Stimulated activated CD8-positive, alpha-beta memory T cell treated with anti-CD3 and anti-CD28 coated beads, Interleukin-7, amount 100 ng/mL, for 48 hours (primary cell): ENCODE data around the gene GPR63.
"Not testable (repeated sequence)": the region's sequence is repeated elsewhere in the genome, so short reads cannot be mapped to it uniquely, and the experiment has no call there.

Experiments
- DNase-seq, 2 donors: peaks; one replicate each; pipeline ENCODE4 v3.0.0-alpha.2; 2020; ENCODE audit warnings: low read depth in 1 of 2; ENCODE audit errors: extremely low read depth in 1 of 2

GPR63 gene

DNA sequence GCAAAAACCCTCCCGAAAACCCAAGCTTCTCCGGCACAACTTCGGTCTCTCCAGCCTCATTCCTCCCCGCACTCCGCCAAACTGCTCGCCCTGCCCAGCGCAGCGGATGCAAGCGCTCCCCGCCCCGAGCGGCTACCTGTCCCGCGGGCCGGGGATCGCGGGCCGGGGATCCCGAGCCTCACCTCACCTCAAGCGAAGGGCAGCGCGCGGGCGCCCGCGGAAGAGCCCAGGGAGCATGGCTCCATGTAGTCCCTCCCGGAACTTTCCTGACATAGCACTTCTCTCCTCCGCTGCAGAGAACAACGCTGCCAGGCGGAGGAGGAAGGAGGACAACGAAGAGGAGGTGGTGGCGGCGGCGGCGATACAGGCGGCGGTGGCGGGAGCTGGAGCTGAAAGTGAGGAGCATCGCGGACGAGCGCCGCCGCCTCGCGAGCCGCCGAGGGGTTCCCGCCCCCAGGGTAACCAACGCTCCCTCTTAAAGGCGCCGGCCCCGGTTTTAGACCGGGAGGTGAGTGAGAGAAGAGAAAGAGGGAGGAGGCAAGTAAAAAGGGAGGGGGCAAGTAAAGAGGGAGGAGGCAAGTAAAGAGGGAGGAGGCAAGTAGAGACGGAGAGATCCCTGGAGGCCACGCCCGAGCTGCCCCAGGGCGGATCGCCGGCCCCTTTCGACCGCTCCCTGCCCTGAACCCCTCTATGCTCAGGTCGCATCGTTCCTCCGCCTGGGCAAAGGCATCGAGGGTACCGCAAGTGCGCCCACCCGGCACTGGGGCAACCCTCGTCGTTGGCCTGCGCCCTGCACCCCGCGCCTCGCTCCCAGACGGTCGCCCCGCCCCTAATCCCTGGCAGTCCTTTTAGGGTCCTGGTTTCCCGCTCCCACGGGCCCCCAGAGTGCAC lies at the start of gene GPR63:
Gene GPR63, minus strand, starts transcription at position 397 of the 891 bp plus-strand sequence. CDS start 37,746 bp downstream, outside the sequence.
- peak; percentile 44 to 53 for DNase-seq

GRCh38 chr6:96886519-96886918 lies 49.2 kb upstream of the GPR63 start:
- no peak for DNase-seq

DNA sequence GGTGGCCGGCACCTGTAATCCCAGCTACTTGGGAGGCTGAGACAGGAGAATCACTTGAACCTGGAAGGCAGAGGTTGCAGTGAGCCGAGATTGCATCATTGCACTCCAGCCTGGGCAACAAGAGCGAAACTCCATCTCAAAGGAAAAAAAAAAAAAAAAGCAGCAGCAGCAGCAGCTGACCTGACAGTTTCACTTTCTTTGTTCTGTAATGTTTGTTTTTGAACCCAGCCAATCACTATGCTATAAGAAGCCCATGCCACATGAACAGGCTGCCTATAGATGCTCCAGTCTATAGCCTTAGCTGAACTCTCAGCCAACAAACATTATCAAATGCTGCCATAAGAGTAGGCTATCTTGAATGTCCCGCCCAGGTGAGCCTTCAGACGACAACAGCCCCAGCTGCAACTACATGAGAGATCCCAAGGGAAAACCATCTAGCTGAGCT lies 47.9 kb upstream of the GPR63 start:
- DNase-seq: not testable (repeated sequence)

- no peak for DNase-seq
These were observed 40.9 kb upstream of the GPR63 start for GRCh38 chr6:96878143-96878542.

DNA sequence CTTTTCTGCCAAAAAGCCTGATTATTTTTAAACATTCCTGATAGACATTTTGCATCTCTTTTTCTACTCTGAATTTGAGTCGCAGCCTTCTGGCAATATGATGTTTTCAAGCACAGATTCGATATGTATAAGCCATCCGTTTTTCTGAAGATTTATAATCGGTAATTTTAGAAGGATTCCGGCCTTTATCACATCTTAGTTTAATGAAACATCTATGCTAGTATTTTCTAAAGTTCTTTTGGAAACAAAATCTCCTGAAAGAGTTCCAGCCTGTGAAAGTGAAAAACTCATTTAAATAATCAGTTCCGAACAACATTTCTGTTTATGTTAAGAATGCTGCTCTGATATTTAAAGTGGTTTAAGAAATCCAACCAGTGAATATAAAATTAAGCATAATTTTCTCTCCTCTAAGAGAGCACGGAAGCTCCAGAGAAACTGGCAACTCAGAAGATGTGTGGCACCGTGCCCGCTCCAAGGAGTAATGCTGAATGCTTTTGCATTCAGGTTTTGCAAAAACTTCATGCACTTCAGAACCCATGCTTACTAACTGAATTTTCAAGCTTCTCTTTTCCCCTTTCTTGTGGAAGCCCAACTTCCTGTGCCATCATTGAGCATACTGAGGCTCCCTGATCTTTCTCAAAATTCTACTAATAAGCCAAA lies 39.7 kb upstream of the GPR63 start:
- no peak for DNase-seq

DNA sequence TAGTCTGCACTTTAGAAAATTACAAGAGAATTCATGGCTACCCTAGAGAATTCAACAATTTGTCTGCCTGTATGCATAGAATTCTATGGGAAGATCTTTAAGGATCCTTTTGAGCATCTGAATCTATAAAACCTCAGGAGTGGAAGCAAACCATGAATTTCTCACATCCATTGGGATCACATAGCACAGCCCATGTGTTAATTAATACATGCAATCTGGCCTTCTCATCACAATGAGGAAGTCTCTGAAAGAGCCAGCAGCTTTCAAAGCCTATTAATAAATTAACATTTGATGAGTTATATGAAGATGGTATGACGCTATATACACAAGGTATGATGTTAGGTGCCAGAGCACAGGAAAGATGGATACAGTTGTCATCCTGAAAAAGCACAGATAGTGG lies 35.7 kb upstream of the GPR63 start:
- DNase-seq: no peak

GRCh38 chr6:96865055-96865405 lies 27.8 kb upstream of the GPR63 start:
- DNase-seq: no peak

GRCh38 chr6:96864216-96865054 lies 27.2 kb upstream of the GPR63 start:
- no peak for DNase-seq

GRCh38 chr6:96862560-96862959 lies 25.3 kb upstream of the GPR63 start:
- DNase-seq: no peak

- DNase-seq: no peak
These were observed 24.3 kb upstream of the GPR63 start for GRCh38 chr6:96861588-96861987.

DNA sequence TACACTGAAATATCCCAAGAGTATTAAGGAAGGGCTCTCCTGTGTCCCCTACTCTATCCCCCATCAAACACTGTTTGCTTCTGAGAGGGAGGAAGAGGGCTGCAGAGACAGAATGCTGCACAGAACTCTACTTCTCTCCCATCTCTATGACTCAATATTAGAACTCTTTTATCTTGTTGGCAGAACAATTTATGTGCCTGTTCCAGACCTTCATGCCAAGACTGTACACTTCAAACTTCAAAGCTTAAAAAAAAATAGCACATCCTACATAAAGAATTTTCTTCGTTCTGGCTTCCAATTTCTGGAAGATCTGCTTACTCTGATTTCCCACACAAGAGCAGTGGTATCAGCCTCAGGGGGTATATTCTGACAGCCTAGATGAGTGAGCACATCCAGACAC lies 19.6 kb upstream of the GPR63 start:
- no peak for DNase-seq

DNA sequence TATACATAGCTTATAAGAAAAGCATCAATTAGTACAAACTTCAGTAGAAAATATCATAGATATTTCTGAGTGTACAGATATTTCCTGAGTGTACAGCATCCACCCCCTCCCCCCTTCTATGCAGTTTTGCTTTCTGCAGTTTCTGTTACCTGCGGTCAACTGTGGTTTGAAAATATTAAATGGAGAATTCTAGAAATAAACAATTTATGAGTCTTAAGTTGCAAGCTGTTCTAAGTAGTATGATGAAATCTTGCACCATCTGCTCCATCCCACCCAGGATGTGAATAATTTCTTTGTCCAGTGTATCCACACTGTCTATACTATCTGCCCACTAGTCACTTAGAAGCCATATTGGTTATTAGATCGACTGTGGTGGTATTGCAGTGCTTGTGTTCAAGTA lies 15.8 kb upstream of the GPR63 start:
- no peak for DNase-seq

DNA sequence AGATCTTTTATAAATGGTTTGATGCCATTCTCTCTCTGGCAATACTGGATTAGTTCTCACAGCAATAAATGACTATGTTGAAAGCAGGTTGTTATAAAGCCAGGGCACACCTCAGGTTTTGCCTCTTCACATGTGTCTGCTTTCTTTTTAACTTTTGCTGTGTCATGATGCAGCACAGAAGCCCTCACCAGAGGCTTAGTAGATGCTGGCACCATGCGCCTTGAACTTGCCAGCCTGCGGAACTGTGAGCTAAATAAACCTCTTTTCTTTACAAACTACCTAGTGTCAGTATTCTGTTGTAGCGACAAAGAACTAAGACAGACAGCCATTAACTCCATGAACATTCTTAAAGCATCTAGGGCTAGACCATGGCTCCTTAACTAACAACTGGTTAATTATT lies 15.3 kb upstream of the GPR63 start:
- DNase-seq: no peak

DNA sequence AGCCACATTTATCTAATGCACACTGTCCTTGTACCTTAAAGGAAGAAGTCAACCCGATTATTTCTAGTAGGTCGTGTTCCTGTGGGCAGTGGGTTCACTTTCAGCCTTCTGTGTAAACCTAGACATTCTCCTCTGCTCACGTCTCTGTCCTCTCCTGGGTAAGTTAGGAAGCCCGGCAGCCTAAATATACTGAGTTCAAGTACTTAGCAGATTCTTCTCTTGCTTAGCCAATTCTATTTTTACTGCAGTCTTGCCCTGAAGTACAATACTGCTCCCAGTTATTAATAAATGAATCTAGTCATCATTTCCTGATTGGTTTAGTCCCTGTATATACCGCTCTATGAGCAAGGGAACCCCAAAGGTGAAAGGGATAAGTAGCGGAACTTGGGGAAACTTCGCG lies 14.6 kb upstream of the GPR63 start:
- no peak for DNase-seq

DNA sequence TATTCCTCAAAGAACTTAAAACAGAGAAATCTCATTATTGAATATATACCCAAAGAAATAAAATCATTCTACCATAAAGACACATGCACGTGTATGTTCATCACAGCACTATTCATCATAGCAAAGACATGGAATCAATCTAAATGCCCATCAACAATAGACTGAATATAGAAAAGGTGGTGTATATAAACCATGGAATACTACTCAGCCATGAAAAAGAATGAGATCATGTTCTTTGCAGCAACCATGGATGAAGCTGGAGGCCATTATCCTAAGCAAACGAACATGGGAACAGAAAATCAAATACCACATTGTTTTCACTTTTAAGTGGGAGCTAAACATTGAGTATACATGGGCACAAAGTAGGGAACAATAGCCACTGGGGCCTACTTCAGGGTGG lies 12.3 kb upstream of the GPR63 start:
- DNase-seq: no peak

- no peak for DNase-seq
These were observed 7.3 kb upstream of the GPR63 start for GRCh38 chr6:96844530-96844929.

- no peak for DNase-seq
These were observed 4.1 kb upstream of the GPR63 start for GRCh38 chr6:96841345-96841744.

GRCh38 chr6:96836631-96837080 lies 621 bp downstream of the GPR63 start:
- DNase-seq: peak in 1 of 2 donors; percentile 0

DNA sequence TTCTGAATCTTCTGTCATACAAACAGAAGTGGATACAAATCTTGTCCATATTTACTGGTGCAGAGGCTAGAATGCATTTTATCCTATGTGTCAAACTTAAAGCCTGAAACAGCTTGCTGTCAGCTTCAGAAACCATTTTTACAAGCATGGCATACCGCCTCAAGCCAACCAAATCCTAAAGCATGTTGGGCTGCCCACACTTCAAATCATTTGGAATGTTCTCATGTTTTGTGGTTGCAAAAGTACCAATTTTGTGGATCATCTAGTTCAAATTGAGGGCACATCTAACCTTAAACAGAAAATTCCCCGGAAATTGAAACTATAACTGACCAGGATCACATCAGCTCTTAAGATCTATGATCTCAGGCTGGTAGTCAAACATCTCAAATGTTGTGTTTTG lies 3.2 kb downstream of the GPR63 start:
- DNase-seq: no peak

- DNase-seq: no peak
These were observed 4.5 kb downstream of the GPR63 start for GRCh38 chr6:96832780-96833179.

DNA sequence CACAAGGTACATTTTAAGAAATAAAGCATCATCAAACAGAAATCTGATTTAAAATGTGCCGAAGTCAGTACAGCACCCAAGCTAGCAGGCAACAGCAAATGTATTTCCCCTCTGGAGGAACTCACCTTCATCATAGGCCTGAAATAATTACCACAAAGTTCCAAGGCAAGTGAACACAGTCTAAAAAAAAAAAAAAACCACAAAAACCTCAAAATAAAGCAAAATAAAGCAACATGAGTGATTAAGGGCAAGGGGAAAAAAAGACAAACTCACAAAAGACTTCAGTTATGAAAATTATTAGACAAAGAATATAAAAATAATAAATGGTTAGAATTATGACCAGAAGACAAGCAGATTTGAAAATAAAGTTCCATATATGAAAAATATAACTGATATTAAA lies 10.4 kb downstream of the GPR63 start:
- no peak for DNase-seq
